KMS-11 (cell line): Measurements from ENCODE around the gene LHX5.

ENCODE experiments used
- H2AFZ ChIP-seq: fragments of 200-600 bp; sonication (generic); 2 replicates; pipeline ENCODE4 v1.6.1; 2016; ENCODE audit warnings: antibody characterized with exemption, mixed run types, low read depth
- H3K27ac ChIP-seq: fragments of 200-600 bp; sonication (generic); 2 replicates; pipeline ENCODE4 v1.6.1; 2016; ENCODE audit warnings: mild to moderate bottlenecking, mixed run types
- H3K27me3 ChIP-seq: fragments of 200-600 bp; sonication (generic); 2 replicates; pipeline ENCODE4 v1.6.1; 2017; ENCODE audit warnings: mild to moderate bottlenecking, low read depth, mixed run types, moderate library complexity; ENCODE audit not compliant: insufficient read depth
- H3K36me3 ChIP-seq: fragments of 200-600 bp; sonication (generic); 2 replicates; pipeline ENCODE4 v1.6.1; 2017; ENCODE audit warnings: mild to moderate bottlenecking, mixed run types; ENCODE audit not compliant: insufficient read depth
- H3K4me1 ChIP-seq: fragments of 200-600 bp; sonication (generic); 2 replicates; pipeline ENCODE4 v1.6.1; 2016; ENCODE audit warnings: mild to moderate bottlenecking, low read depth, mixed run types; ENCODE audit not compliant: poor library complexity, severe bottlenecking
- H3K4me2 ChIP-seq: fragments of 200-600 bp; sonication (generic); 2 replicates; pipeline ENCODE4 v1.7.0; 2016; ENCODE audit warnings: mild to moderate bottlenecking, mixed run types
- H3K4me3 ChIP-seq: fragments of 200-600 bp; sonication (generic); IDR thresholded peaks from 2 replicates; pipeline ENCODE4 v1.6.1; 2017; ENCODE audit warnings: low read depth, low read length, mixed read lengths; ENCODE audit not compliant: insufficient read depth
- H3K79me2 ChIP-seq: fragments of 200-600 bp; sonication (generic); 2 replicates; pipeline ENCODE4 v1.6.1; 2016; ENCODE audit warnings: low read depth, mixed run types; ENCODE audit not compliant: insufficient read depth
- H3K9ac ChIP-seq: fragments of 200-600 bp; sonication (generic); 2 replicates; pipeline ENCODE4 v1.6.1; 2016; ENCODE audit warnings: mild to moderate bottlenecking, mixed run types
- H4K20me1 ChIP-seq: fragments of 200-600 bp; sonication (generic); 2 replicates; pipeline ENCODE4 v1.6.1; 2016; ENCODE audit warnings: mild to moderate bottlenecking, mixed run types; ENCODE audit not compliant: insufficient read depth
- TF ChIP-seq, protein P1 (sequence below): fragments of 200-600 bp; sonication (generic); conservative IDR thresholded peaks from 2 replicates; pipeline ENCODE4 v1.6.1; 2017; ENCODE audit warnings: low read depth, mild to moderate bottlenecking, antibody characterized with exemption, low read length, moderate library complexity, mixed read lengths

The LHX5 gene

GRCh38 chr12:113436586-113436985 lies 35.1 kb downstream of the LHX5 start:
- no peaks in the 10 kb centered on the region for H4K20me1 ChIP-seq
- TF ChIP-seq, protein P1, sequence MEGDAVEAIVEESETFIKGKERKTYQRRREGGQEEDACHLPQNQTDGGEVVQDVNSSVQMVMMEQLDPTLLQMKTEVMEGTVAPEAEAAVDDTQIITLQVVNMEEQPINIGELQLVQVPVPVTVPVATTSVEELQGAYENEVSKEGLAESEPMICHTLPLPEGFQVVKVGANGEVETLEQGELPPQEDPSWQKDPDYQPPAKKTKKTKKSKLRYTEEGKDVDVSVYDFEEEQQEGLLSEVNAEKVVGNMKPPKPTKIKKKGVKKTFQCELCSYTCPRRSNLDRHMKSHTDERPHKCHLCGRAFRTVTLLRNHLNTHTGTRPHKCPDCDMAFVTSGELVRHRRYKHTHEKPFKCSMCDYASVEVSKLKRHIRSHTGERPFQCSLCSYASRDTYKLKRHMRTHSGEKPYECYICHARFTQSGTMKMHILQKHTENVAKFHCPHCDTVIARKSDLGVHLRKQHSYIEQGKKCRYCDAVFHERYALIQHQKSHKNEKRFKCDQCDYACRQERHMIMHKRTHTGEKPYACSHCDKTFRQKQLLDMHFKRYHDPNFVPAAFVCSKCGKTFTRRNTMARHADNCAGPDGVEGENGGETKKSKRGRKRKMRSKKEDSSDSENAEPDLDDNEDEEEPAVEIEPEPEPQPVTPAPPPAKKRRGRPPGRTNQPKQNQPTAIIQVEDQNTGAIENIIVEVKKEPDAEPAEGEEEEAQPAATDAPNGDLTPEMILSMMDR, result no peak
- H3K4me1 ChIP-seq, result no peaks in the 10 kb centered on the region
- no peak overlapping the region for H3K9ac ChIP-seq
- no peak overlapping the region for H3K27ac ChIP-seq
- no peak overlapping the region for H3K4me3 ChIP-seq
- no peak overlapping the region for H2AFZ ChIP-seq
- H3K4me2 ChIP-seq, result no peak overlapping the region
- H3K36me3 ChIP-seq, result no peaks in the 10 kb centered on the region
- H3K27me3 ChIP-seq, result no peaks in the 10 kb centered on the region
- no peaks in the 10 kb centered on the region for H3K79me2 ChIP-seq

- TF ChIP-seq, protein P1, result no peak
- H3K4me3 ChIP-seq, result no peak overlapping the region
- H3K4me1 ChIP-seq, result no peaks in the 10 kb centered on the region
- H3K4me2 ChIP-seq, result no peak overlapping the region
- no peaks in the 10 kb centered on the region for H3K79me2 ChIP-seq
- H3K9ac ChIP-seq, result no peak overlapping the region
- H3K27ac ChIP-seq, result no peak overlapping the region
- no peak overlapping the region for H2AFZ ChIP-seq
- no peaks in the 10 kb centered on the region for H4K20me1 ChIP-seq
- H3K36me3 ChIP-seq, result no peaks in the 10 kb centered on the region
- H3K27me3 ChIP-seq, result no peaks in the 10 kb centered on the region
These were observed 36.3 kb downstream of the LHX5 start for GRCh38 chr12:113435367-113435766.

- Histone ChIP-seq H3K9ac (no peak overlapping the region), H3K79me2 (no peaks in the 10 kb centered on the region), H3K27ac (no peak overlapping the region), H3K4me2 (no peak overlapping the region), H3K4me1 (no peaks in the 10 kb centered on the region), H4K20me1 (no peaks in the 10 kb centered on the region), H3K27me3 (no peaks in the 10 kb centered on the region), H3K4me3 (no peak overlapping the region), H2AFZ (no peak overlapping the region), H3K36me3 (no peaks in the 10 kb centered on the region)
- TF ChIP-seq, protein P1, result no peak
These were observed 38.7 kb downstream of the LHX5 start for GRCh38 chr12:113432986-113433385.

DNA sequence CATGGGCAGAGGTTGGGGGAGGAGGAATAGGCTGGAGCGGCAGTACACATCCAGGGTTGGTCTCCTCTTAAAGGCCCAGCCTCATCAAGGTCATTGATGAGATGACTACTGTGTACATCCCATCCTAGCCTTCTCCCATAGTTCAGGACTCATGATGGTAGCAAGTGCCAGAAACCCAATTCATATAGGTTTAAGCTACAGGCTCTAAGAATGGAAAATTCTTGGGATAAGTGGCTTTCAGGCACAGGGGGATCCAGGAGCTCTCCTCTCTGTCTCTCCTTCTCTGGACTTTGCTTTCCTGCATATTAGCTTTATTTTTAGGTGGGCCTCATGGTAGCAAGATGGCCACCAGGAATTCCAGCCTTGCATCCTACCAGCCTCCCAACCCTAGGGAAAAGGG lies 43.2 kb downstream of the LHX5 start:
- no peak overlapping the region for H3K4me2 ChIP-seq
- H2AFZ ChIP-seq, result no peak overlapping the region
- H3K4me1 ChIP-seq, result peaks cover 14% of the 10 kb centered on the region
- H3K79me2 ChIP-seq, result no peaks in the 10 kb centered on the region
- H3K27me3 ChIP-seq, result no peaks in the 10 kb centered on the region
- no peak overlapping the region for H3K27ac ChIP-seq
- no peaks in the 10 kb centered on the region for H4K20me1 ChIP-seq
- no peak overlapping the region for H3K9ac ChIP-seq
- H3K36me3 ChIP-seq, result no peaks in the 10 kb centered on the region
- no peak overlapping the region for H3K4me3 ChIP-seq
- TF ChIP-seq, protein P1, result no peak
